ENCODE measurements around the gene TBC1D9B. TPM values are rescaled to one million over a fixed set of nuclear protein-coding genes. Genes with fewer than 3 reads are reported as not detected.

TBC1D9B gene
- total RNA-seq, 1 donor from 2014 or later = 79.6 TPM

DNA sequence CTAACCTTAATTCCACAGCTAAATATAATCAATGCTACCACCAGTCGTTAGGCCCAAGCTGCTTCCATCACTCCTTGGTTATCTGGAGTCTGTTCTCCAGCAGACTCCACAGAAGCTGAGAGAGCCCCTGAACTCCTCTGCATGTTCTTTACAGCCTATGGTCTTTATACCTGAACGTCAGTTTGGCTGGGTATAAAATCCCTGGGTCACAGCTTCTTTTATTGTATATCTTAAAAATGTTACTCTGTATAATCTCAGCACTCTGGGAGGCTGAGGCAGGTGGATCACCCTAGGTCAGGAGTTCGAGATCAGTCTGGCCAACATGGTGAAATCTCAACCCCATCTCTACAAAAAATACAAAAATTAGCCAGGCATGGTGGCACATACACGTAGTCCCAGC is 25.4 kb downstream of the TBC1D9B start:
- no peaks in the 10 kb centered on the region for H3K27me3 ChIP-seq (ENCODE audit: control insufficient read depth, insufficient read depth, low read length)
- H3K36me3 ChIP-seq (ENCODE audit: control insufficient read depth, insufficient read depth, low read length) = peaks cover 4% of the 10 kb centered on the region
- TF ChIP-seq, protein P1, sequence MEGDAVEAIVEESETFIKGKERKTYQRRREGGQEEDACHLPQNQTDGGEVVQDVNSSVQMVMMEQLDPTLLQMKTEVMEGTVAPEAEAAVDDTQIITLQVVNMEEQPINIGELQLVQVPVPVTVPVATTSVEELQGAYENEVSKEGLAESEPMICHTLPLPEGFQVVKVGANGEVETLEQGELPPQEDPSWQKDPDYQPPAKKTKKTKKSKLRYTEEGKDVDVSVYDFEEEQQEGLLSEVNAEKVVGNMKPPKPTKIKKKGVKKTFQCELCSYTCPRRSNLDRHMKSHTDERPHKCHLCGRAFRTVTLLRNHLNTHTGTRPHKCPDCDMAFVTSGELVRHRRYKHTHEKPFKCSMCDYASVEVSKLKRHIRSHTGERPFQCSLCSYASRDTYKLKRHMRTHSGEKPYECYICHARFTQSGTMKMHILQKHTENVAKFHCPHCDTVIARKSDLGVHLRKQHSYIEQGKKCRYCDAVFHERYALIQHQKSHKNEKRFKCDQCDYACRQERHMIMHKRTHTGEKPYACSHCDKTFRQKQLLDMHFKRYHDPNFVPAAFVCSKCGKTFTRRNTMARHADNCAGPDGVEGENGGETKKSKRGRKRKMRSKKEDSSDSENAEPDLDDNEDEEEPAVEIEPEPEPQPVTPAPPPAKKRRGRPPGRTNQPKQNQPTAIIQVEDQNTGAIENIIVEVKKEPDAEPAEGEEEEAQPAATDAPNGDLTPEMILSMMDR (IDR thresholded peaks at IDR 0.05; ENCODE audit: insufficient read depth, low read length, poor library complexity, severe bottlenecking) = no peak
- H3K4me3 ChIP-seq (ENCODE audit: low read depth, low read length) = no peak overlapping the region
- DNase-seq (ENCODE audit: low read depth) = no peak

DNA sequence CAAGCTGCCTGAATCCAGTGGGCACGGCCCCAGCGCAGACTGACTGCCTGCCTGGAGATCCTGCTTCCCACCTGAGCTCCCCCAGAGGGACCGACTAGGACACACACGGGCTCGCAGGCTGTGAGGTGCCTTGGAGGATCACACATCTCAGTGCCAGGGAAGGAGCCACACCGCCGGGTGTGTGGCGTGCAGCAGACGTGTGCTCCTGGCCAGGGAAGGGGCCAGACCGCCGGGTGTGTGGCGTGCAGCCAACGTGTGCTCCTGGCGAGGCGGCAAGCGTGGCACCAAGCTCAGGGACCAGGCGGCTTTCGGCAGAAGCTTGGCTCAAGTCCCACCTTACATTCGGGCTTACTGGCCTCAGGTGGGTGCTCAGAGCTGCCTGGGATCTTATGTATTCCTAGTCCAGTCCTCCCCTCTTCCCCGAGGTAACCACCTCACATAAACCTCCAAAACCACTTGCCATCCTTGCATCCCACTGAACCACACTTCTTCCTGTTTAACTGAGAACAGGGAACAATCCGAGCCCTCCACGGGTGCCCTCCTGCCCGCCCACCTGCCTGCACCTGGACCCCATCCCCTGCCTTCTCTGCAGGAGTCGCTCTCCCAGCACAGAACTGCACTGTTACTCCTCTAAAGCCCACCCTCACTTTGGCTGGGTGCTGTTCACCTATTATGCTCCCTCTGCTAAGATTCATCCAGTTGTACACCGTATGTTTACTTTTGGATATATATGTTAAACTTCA is 26.7 kb downstream of the TBC1D9B start:
- TF ChIP-seq, protein P1 (IDR thresholded peaks at IDR 0.05; ENCODE audit: insufficient read depth, low read length, poor library complexity, severe bottlenecking) = no peak
- H3K27me3 ChIP-seq (ENCODE audit: control insufficient read depth, insufficient read depth, low read length) = no peaks in the 10 kb centered on the region
- no peak for DNase-seq (ENCODE audit: low read depth)
- no peak overlapping the region for H3K4me3 ChIP-seq (ENCODE audit: low read depth, low read length)
- H3K36me3 ChIP-seq (ENCODE audit: control insufficient read depth, insufficient read depth, low read length) = peaks cover 4% of the 10 kb centered on the region

DNA sequence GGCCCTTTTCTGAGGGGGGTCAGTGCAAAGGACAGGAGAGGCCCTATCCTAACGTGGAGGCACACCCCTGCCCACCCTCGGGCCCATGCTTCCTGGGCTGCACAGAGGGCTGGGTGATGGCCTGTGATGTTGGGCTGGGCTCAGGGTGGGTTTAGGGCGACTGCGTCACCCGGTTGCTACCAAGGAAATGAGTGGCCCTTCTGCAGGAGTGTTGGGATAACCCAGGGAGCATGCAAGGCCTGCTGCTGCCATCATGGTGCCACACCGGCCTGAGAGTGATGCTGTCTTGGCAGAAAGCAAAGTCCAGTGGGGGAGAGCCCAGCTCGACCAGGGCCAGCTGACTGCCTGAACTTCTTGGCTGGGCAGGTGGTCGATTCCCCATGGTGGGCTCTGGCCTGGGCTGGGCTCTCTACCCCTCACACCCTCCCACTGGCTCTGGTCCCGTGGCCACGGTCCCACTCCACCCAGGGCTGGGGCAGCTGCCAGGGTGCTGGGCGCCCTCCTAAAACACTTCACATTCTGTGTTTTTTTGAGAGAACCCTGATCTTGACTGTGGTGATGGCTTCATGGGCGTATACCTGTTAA is 27.5 kb downstream of the TBC1D9B start:
- peaks cover 4% of the 10 kb centered on the region for H3K36me3 ChIP-seq (ENCODE audit: control insufficient read depth, insufficient read depth, low read length)
- no peaks in the 10 kb centered on the region for H3K27me3 ChIP-seq (ENCODE audit: control insufficient read depth, insufficient read depth, low read length)
- no peak for DNase-seq (ENCODE audit: low read depth)
- TF ChIP-seq, protein P1 (IDR thresholded peaks at IDR 0.05; ENCODE audit: insufficient read depth, low read length, poor library complexity, severe bottlenecking) = no peak
- no peak overlapping the region for H3K4me3 ChIP-seq (ENCODE audit: low read depth, low read length)

DNA sequence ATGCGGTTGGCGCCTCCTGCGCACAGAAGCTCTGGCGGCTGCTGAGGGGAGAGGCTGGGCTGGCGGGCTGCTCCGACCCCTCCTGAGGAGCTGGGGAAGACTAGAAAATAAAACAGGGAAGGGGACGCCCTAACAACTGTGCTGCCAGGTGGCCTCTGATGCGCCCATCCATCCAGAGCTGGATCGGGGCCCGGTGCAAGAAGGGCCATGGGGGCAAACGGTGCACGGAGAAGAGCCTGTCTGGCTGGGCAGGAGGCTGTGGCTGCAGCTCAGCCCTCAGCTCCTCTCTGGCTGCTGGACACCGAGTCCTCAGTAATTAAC is 28.0 kb downstream of the TBC1D9B start:
- TF ChIP-seq, protein P1 (IDR thresholded peaks at IDR 0.05; ENCODE audit: insufficient read depth, low read length, poor library complexity, severe bottlenecking) = no peak
- no peak for DNase-seq (ENCODE audit: low read depth)

DNA sequence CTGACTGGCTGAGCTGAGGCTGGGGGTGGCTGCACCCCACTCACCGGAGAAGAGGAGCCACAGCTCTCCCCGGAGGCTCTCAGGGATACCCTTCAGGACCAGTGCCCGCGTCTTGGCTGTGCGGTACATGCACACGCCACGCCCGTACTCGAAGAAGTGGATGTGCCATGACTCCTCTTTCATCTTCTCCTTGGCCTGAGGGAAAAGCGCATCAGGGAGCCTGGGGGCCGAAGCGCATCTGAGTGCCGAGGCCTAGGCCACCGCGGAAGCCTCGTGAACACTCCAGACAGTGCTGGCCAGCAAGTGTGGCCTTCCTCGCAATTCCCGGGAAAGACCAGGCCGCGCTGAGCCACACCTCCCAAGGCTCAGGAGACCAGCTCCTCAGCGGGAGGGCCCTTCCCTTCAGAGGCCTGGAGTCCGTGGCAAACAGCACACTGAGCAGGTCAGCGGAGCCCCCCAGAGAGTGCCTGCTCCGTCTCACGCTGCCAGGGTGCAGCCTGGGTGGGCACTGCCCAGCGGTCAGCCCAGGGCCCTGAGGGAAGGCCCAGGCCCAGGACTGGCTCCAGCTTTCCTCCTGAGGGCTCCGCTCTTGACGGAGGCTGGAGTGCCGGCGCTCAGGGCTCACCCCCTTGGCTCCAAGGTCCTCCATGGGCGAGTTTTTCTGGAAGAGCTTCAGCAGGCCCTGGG is 28.6 kb downstream of the TBC1D9B start:
- TF ChIP-seq, protein P1 (IDR thresholded peaks at IDR 0.05; ENCODE audit: insufficient read depth, low read length, poor library complexity, severe bottlenecking) = no peak
- DNase-seq (ENCODE audit: low read depth) = no peak
- peaks cover 4% of the 10 kb centered on the region for H3K36me3 ChIP-seq (ENCODE audit: control insufficient read depth, insufficient read depth, low read length)

More for the DNA sequence above, 28.0 kb downstream of the TBC1D9B start:
- no peaks in the 10 kb centered on the region for H3K27me3 ChIP-seq (ENCODE audit: control insufficient read depth, insufficient read depth, low read length)
- no peak overlapping the region for H3K4me3 ChIP-seq (ENCODE audit: low read depth, low read length)
- peaks cover 4% of the 10 kb centered on the region for H3K36me3 ChIP-seq (ENCODE audit: control insufficient read depth, insufficient read depth, low read length)

More for the DNA sequence above, 28.6 kb downstream of the TBC1D9B start:
- H3K27me3 ChIP-seq (ENCODE audit: control insufficient read depth, insufficient read depth, low read length) = no peaks in the 10 kb centered on the region
- H3K4me3 ChIP-seq (ENCODE audit: low read depth, low read length) = no peak overlapping the region
